Hepatocyte (in vitro differentiated cells): ENCODE results near the gene CNBD2. TPM values are rescaled to one million over a fixed set of nuclear protein-coding genes. Genes with fewer than 3 reads are reported as not detected.

Source experiments
- DNase-seq: peaks from one replicate; pipeline ENCODE4 v3.0.0-alpha.2; 2016; ENCODE audit warnings: low spot score
- H2AFZ ChIP-seq: fragments of 200-600 bp; sonication (generic); 2 replicates; pipeline ENCODE4 v1.6.0; 2016; ENCODE audit warnings: antibody characterized with exemption, mild to moderate bottlenecking
- H3K27ac ChIP-seq: fragments of 200-600 bp; sonication (generic); 2 replicates; pipeline ENCODE4 v1.5.1; 2016; ENCODE audit warnings: mild to moderate bottlenecking
- H3K27me3 ChIP-seq: fragments of 200-600 bp; sonication (generic); 2 replicates; pipeline ENCODE4 v1.6.1; 2016
- H3K36me3 ChIP-seq: fragments of 200-600 bp; sonication (generic); replicated peaks from 2 replicates; pipeline ENCODE4 v1.5.1; 2016; ENCODE audit warnings: low read depth; ENCODE audit not compliant: insufficient read depth
- H3K4me1 ChIP-seq: fragments of 200-600 bp; sonication (generic); 2 replicates; pipeline ENCODE4 v1.5.1; 2016; ENCODE audit warnings: mild to moderate bottlenecking, moderate library complexity; ENCODE audit not compliant: insufficient read depth
- H3K4me2 ChIP-seq: fragments of 200-600 bp; sonication (generic); 2 replicates; pipeline ENCODE4 v1.6.0; 2016
- H3K4me3 ChIP-seq: fragments of 200-600 bp; sonication (generic); 2 replicates; pipeline ENCODE4 v1.5.1; 2016; ENCODE audit warnings: mild to moderate bottlenecking
- H3K79me2 ChIP-seq: fragments of 200-600 bp; sonication (generic); 2 replicates; pipeline ENCODE4 v1.6.0; 2017; ENCODE audit warnings: mild to moderate bottlenecking
- H3K9me2 ChIP-seq: fragments of 200-600 bp; sonication (generic); replicated peaks from 2 replicates; pipeline ENCODE4 v1.6.0; 2017; ENCODE audit warnings: mild to moderate bottlenecking; ENCODE audit not compliant: insufficient read depth
- H3K9me3 ChIP-seq: fragments of 200-600 bp; sonication (generic); 2 replicates; pipeline ENCODE4 v1.5.1; 2016; ENCODE audit warnings: low read depth, mild to moderate bottlenecking
- H4K20me1 ChIP-seq: fragments of 200-600 bp; sonication (generic); 2 replicates; pipeline ENCODE4 v1.6.0; 2016; ENCODE audit warnings: mild to moderate bottlenecking; ENCODE audit not compliant: insufficient read depth, poor library complexity, severe bottlenecking
- EZH2 ChIP-seq: fragments of 200-600 bp; sonication (generic); IDR thresholded peaks from 2 replicates; pipeline ENCODE4 v1.6.1; 2016; ENCODE audit warnings: antibody characterized with exemption, mild to moderate bottlenecking, borderline replicate concordance
- EZH2phosphoT487 ChIP-seq: fragments of 200-600 bp; sonication (generic); IDR thresholded peaks from one replicate; pipeline ENCODE4 v1.6.1; 2018; ENCODE audit warnings: antibody characterized with exemption, mild to moderate bottlenecking, low read depth, moderate library complexity; ENCODE audit not compliant: unreplicated experiment, severe bottlenecking
- WGBS: methylation state at CpG from one replicate; pipeline ENCODE4 v1.1.6; 2016; ENCODE audit warnings: low lambda C conversion rate; ENCODE audit errors: missing lambda C conversion rate; 5-methylcytosine and 5-hydroxymethylcytosine counted together
- polyA plus RNA-seq: library from polyadenylated mRNA; unstranded; fragments of >200 nt; fragmentation: Nextera tagmentation; extraction: Ambion mirVana; gene quantifications from 2 replicates; pipeline ENCODE4 v1.2.1, GENCODE V29; 2016
- total RNA-seq: library from RNA; depleted of rRNA; stranded (reverse); fragments of >200 nt; gene quantifications from 2 replicates; pipeline ENCODE4 v1.2.3, GENCODE V29; 2014
- TF ChIP-seq, protein P1 (sequence below): fragments of 200-600 bp; sonication (generic); IDR thresholded peaks from 2 replicates; pipeline ENCODE4 v1.5.1; 2016; ENCODE audit warnings: antibody characterized with exemption, mild to moderate bottlenecking; ENCODE audit not compliant: poor library complexity

Gene CNBD2
- total and polyA plus RNA-seq, 2 experiments from 2014 or later, result 4.7 TPM; not detected in 1

- TF ChIP-seq EZH2phosphoT487, result no peak
- TF ChIP-seq, protein P1, sequence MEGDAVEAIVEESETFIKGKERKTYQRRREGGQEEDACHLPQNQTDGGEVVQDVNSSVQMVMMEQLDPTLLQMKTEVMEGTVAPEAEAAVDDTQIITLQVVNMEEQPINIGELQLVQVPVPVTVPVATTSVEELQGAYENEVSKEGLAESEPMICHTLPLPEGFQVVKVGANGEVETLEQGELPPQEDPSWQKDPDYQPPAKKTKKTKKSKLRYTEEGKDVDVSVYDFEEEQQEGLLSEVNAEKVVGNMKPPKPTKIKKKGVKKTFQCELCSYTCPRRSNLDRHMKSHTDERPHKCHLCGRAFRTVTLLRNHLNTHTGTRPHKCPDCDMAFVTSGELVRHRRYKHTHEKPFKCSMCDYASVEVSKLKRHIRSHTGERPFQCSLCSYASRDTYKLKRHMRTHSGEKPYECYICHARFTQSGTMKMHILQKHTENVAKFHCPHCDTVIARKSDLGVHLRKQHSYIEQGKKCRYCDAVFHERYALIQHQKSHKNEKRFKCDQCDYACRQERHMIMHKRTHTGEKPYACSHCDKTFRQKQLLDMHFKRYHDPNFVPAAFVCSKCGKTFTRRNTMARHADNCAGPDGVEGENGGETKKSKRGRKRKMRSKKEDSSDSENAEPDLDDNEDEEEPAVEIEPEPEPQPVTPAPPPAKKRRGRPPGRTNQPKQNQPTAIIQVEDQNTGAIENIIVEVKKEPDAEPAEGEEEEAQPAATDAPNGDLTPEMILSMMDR, result no peak
- TF ChIP-seq EZH2, result no peak
- no peak for DNase-seq
- Histone ChIP-seq H3K4me3 (no peak overlapping the region), H3K9me2 (no peaks in the 10 kb centered on the region), H2AFZ (no peak overlapping the region), H4K20me1 (no peaks in the 10 kb centered on the region), H3K27ac (no peak overlapping the region), H3K36me3 (no peaks in the 10 kb centered on the region), H3K4me1 (no peaks in the 10 kb centered on the region), H3K9me3 (no peaks in the 10 kb centered on the region), H3K4me2 (no peak overlapping the region), H3K79me2 (no peaks in the 10 kb centered on the region), H3K27me3 (no peaks in the 10 kb centered on the region)
- WGBS, result 84% methylated on average over 3 of the region's 3 CpGs
Observed at GRCh38 chr20:35981969-35982368, 13.6 kb downstream of the CNBD2 start.

- H3K4me2 ChIP-seq, result no peak overlapping the region
- H3K79me2 ChIP-seq, result no peaks in the 10 kb centered on the region
- no peak overlapping the region for H3K27ac ChIP-seq
- 88% methylated on average over 6 of the region's 6 CpGs for WGBS
- H3K4me3 ChIP-seq, result no peak overlapping the region
- H3K4me1 ChIP-seq, result no peaks in the 10 kb centered on the region
- H4K20me1 ChIP-seq, result no peaks in the 10 kb centered on the region
- no peak for DNase-seq
- TF ChIP-seq EZH2phosphoT487 (no peak), EZH2 (no peak)
- TF ChIP-seq, protein P1, result no peak
- H2AFZ ChIP-seq, result no peak overlapping the region
- H3K9me2 ChIP-seq, result no peaks in the 10 kb centered on the region
- no peaks in the 10 kb centered on the region for H3K27me3 ChIP-seq
- no peaks in the 10 kb centered on the region for H3K9me3 ChIP-seq
- H3K36me3 ChIP-seq, result no peaks in the 10 kb centered on the region
Observed at GRCh38 chr20:35984382-35984781, 16.0 kb downstream of the CNBD2 start.

GRCh38 chr20:35985806-35986205 is 17.4 kb downstream of the CNBD2 start:
- Histone ChIP-seq H3K9me3 (no peaks in the 10 kb centered on the region), H2AFZ (no peak overlapping the region), H3K27me3 (no peaks in the 10 kb centered on the region), H3K4me1 (no peaks in the 10 kb centered on the region), H4K20me1 (no peaks in the 10 kb centered on the region), H3K4me2 (no peak overlapping the region), H3K9me2 (no peaks in the 10 kb centered on the region), H3K4me3 (no peak overlapping the region), H3K27ac (no peak overlapping the region), H3K36me3 (no peaks in the 10 kb centered on the region), H3K79me2 (no peaks in the 10 kb centered on the region)
- WGBS, result 86% methylated on average over 2 of the region's 2 CpGs
- no peak for DNase-seq
- TF ChIP-seq, protein P1, result no peak
- TF ChIP-seq EZH2 (no peak), EZH2phosphoT487 (no peak)
